Endothelial cell of umbilical vein (primary cell): ENCODE data around the gene CLDN34. TPM values are rescaled to one million over a fixed set of nuclear protein-coding genes. Genes with fewer than 3 reads are reported as not detected.

Source experiments
- BruUV-seq: library from RNA; stranded (reverse); fragments of 400-500 nt; replicated peaks from 2 replicates; lab custom pipeline; 2021; lab: Mats Ljungman, UMichigan
- CTCF ChIA-PET: fragments of 300-600, 350-600 bp; sonication (Branson Sonifier 250); formaldehyde crosslinking; loops from one replicate; lab custom pipeline; 2021; ENCODE audit warnings: antibody characterized with exemption, inconsistent platforms; lab: Charles Lee
- POLR2A ChIA-PET: fragments of 300-600, 350-600 bp; sonication (Branson Sonifier 250); formaldehyde crosslinking; loops from one replicate; lab custom pipeline; 2021; ENCODE audit warnings: antibody characterized with exemption, inconsistent platforms; lab: Charles Lee
- DNase-seq: peaks from one replicate; pipeline ENCODE4 v3.0.0-alpha.2; 2011; ENCODE audit warnings: low read depth, low spot score
- FAIRE-seq: peaks from 2 replicates; lab custom pipeline; 2011; peaks lifted over from hg19 to GRCh38; lab: Jason Lieb, UNC
- H2AFZ ChIP-seq: 2 replicates; pipeline ENCODE4 v1.6.0; 2012; ENCODE audit warnings: low read depth, low read length, control low read depth, inconsistent platforms
- H3K27ac ChIP-seq: 2 replicates; pipeline ENCODE4 v1.5.1; 2011; ENCODE audit warnings: low read depth, mild to moderate bottlenecking, control low read depth, low read length, moderate library complexity; ENCODE audit not compliant: insufficient read depth
- H3K27me3 ChIP-seq, 2 experiments: 2 replicates each; pipeline versions ENCODE4 v1.6.0 to v1.6.1; 2011; ENCODE audit warnings: low read length in 2 of 2, mixed read lengths in 1 of 2; ENCODE audit not compliant: control insufficient read depth in 2 of 2, insufficient read depth in 2 of 2
- H3K36me3 ChIP-seq, 2 experiments: 2 replicates in 1 of 2; 3 replicates in 1 of 2; pipeline ENCODE4 v1.5.1; 2011; ENCODE audit warnings: low read length in 2 of 2, mild to moderate bottlenecking in 1 of 2, moderate library complexity in 1 of 2; ENCODE audit not compliant: control insufficient read depth in 2 of 2, insufficient read depth in 2 of 2; ENCODE audit errors: extremely low read depth in 1 of 2
- H3K4me1 ChIP-seq: 3 replicates; pipeline ENCODE4 v1.5.1; 2011; ENCODE audit warnings: mild to moderate bottlenecking, low read length; ENCODE audit not compliant: control insufficient read depth, insufficient read depth; ENCODE audit errors: extremely low read depth
- H3K4me2 ChIP-seq: 2 replicates; pipeline ENCODE4 v1.6.1; 2011; ENCODE audit warnings: low read length, control low read depth, mixed read lengths; ENCODE audit not compliant: insufficient read depth
- H3K4me3 ChIP-seq, 3 experiments: fragments of 200-600 bp in 1 of 3; sonication (generic), shearing (Covaris generic) in 1 of 3; replicated peaks in 1 of 3; 2 replicates each; pipeline ENCODE4 v1.5.1; 2011 to 2016; ENCODE audit warnings: control low read depth in 3 of 3, low read length in 3 of 3, mild to moderate bottlenecking in 2 of 3, inconsistent platforms in 1 of 3, low read depth in 1 of 3, moderate library complexity in 1 of 3; ENCODE audit not compliant: insufficient read depth in 1 of 3
- H3K79me2 ChIP-seq: 2 replicates; pipeline ENCODE4 v1.6.0; 2012; ENCODE audit warnings: low read length, inconsistent platforms; ENCODE audit not compliant: control insufficient read depth, insufficient read depth
- H3K9ac ChIP-seq: replicated peaks from 2 replicates; pipeline ENCODE3; 2011; ENCODE audit warnings: low read length, control low read depth; ENCODE audit not compliant: insufficient read depth; ENCODE audit errors: extremely low read depth
- H3K9me1 ChIP-seq: replicated peaks from 3 replicates; pipeline ENCODE4 v1.6.0; 2011; ENCODE audit warnings: mild to moderate bottlenecking, low read length; ENCODE audit not compliant: control insufficient read depth, insufficient read depth; ENCODE audit errors: extremely low read depth
- H3K9me3 ChIP-seq: replicated peaks from 2 replicates; pipeline ENCODE4 v1.5.1; 2012; ENCODE audit warnings: low read length, inconsistent platforms; ENCODE audit not compliant: control insufficient read depth, insufficient read depth
- H4K20me1 ChIP-seq: replicated peaks from 2 replicates; pipeline ENCODE3; 2011; ENCODE audit warnings: mild to moderate bottlenecking, low read length; ENCODE audit not compliant: control insufficient read depth, insufficient read depth; ENCODE audit errors: extremely low read depth
- CTCF ChIP-seq, 2 donors: IDR thresholded peaks; 1 replicate in 1 of 2; 2 replicates in 1 of 2; pipeline ENCODE4 v1.5.1; 2011; ENCODE audit warnings: low read length in 2 of 2, mild to moderate bottlenecking in 2 of 2, moderate library complexity in 2 of 2, control low read depth in 1 of 2, inconsistent platforms in 1 of 2, low read depth in 1 of 2; ENCODE audit not compliant: insufficient read depth in 1 of 2; ENCODE audit errors: extremely low read depth in 1 of 2
- EZH2 ChIP-seq: IDR thresholded peaks from 2 replicates; pipeline ENCODE4 v1.6.1; 2012; ENCODE audit warnings: borderline replicate concordance, low read depth, mild to moderate bottlenecking, moderate library complexity, low read length, inconsistent platforms; ENCODE audit not compliant: severe bottlenecking
- FOS ChIP-seq: IDR thresholded peaks from 2 replicates; pipeline ENCODE4 v1.6.1; 2011; ENCODE audit warnings: mild to moderate bottlenecking, low read length, moderate library complexity, borderline replicate concordance; ENCODE audit not compliant: insufficient read depth
- GATA2 ChIP-seq: IDR thresholded peaks from 2 replicates; pipeline ENCODE4 v1.7.0; 2011; ENCODE audit warnings: low read depth, mild to moderate bottlenecking, moderate library complexity, mixed read lengths, low read length; ENCODE audit not compliant: insufficient read length, insufficient read depth
- MAX ChIP-seq: IDR thresholded peaks from 2 replicates; pipeline ENCODE4 v1.6.1; 2011; ENCODE audit not compliant: insufficient read depth, insufficient read length
- MYC ChIP-seq: IDR thresholded peaks from one replicate; pipeline ENCODE4 v1.6.1; 2011; ENCODE audit warnings: mild to moderate bottlenecking, low read depth, low read length
- POLR2A ChIP-seq: IDR thresholded peaks from 2 replicates; pipeline ENCODE4 v1.6.1; 2012; ENCODE audit warnings: low read depth, mild to moderate bottlenecking, control low read depth, low read length
- POLR2AphosphoS5 ChIP-seq: IDR thresholded peaks from 2 replicates; pipeline ENCODE4 v1.6.1; 2012; ENCODE audit warnings: low read depth, mild to moderate bottlenecking, control low read depth, low read length, moderate library complexity; ENCODE audit not compliant: insufficient read depth
- dilution Hi-C: fragments of 300-500 bp; cut with MboI; formaldehyde crosslinking; loops from one replicate; pipeline ENCODE4 v1.15.0; 2019; ENCODE audit warnings: low sequenced_read_pairs; ENCODE audit not compliant: extremely low pct_ligation_motif_present
- intact Hi-C: fragments of 100-400 bp; cut with micrococcal nuclease; formaldehyde crosslinking; loops from one replicate; pipeline ENCODE4 v1.10.0; 2022
- polyA plus RNA-seq, 4 experiments: library from polyadenylated mRNA; depleted of rRNA in 3 of 4; stranded (reverse) in 3 of 4; unstranded in 1 of 4; fragments of >200 nt; gene quantifications; 2 replicates each; pipeline versions ENCODE4 v1.2.1 to v1.2.3, GENCODE V29; 2011 to 2012; ENCODE audit warnings: missing spikeins in 1 of 4
- total RNA-seq: library from RNA; stranded (reverse); gene quantifications from 2 replicates; pipeline ENCODE4 v1.2.3, GENCODE V29; 2021

CLDN34 gene
- total and polyA plus RNA-seq, 2 donors (not counting 3 experiments of a cell fraction or from before 2014, with no cell fraction given) = 0.08 to 0.46 TPM

GRCh38 chrX:9926002-9926401 is 41.2 kb upstream of the CLDN34 start:
- FAIRE-seq (no peak), DNase-seq (no peak)
- Histone ChIP-seq H3K27ac (no peak overlapping the region), H3K9me1 (no peaks in the 10 kb centered on the region), H3K27me3 (no peaks in the 10 kb centered on the region), H3K9me3 (no peaks in the 10 kb centered on the region), H3K36me3 (no peaks in the 10 kb centered on the region), H3K4me1 (peaks cover 10% of the 10 kb centered on the region), H4K20me1 (no peaks in the 10 kb centered on the region), H2AFZ (no peak overlapping the region), H3K79me2 (no peaks in the 10 kb centered on the region), H3K9ac (no peak overlapping the region), H3K4me3 (no peak overlapping the region), H3K4me2 (no peak overlapping the region)
- ChIA-PET POLR2A (no interaction called here), CTCF (no interaction called here)
- intact Hi-C loops = no loop called here
- BruUV-seq = no TSS peak
- dilution Hi-C loops = no loop called here
- TF ChIP-seq FOS (no peak), POLR2AphosphoS5 (no peak), MYC (no peak), EZH2 (no peak), GATA2 (no peak), POLR2A (no peak), MAX (no peak)

- ChIA-PET CTCF (no interaction called here), POLR2A (no interaction called here)
- peaks cover 0 to 6% of the 10 kb centered on the region in 2 experiments for H3K36me3 ChIP-seq
- H3K4me3 ChIP-seq = no peak overlapping the region
- no peak overlapping the region for H3K9ac ChIP-seq
- intact Hi-C loops = no loop called here
- dilution Hi-C loops = no loop called here
- H3K79me2 ChIP-seq = no peaks in the 10 kb centered on the region
- BruUV-seq = no TSS peak
- no peak overlapping the region for H3K27ac ChIP-seq
- peaks cover 10% of the 10 kb centered on the region for H3K4me1 ChIP-seq
- no peak for FAIRE-seq
- H3K9me1 ChIP-seq = no peaks in the 10 kb centered on the region
- H4K20me1 ChIP-seq = no peaks in the 10 kb centered on the region
- no peak overlapping the region for H3K4me2 ChIP-seq
- no peak overlapping the region for H2AFZ ChIP-seq
- H3K27me3 ChIP-seq = no peaks in the 10 kb centered on the region
- no peak for DNase-seq
- H3K9me3 ChIP-seq = no peaks in the 10 kb centered on the region
- TF ChIP-seq POLR2AphosphoS5 (no peak), EZH2 (no peak), CTCF (IDR thresholded peaks at IDR 0.05; ENCODE audit: extremely low read depth in 1 of 2, insufficient read depth in 1 of 2, low read depth in 1 of 2, low read length in 2 of 2) (no peak), MYC (no peak), FOS (no peak), GATA2 (no peak), POLR2A (no peak)
Measured at GRCh38 chrX:9927698-9928482, 39.3 kb upstream of the CLDN34 start.
